Islet precursor cell (in vitro differentiated cells): ENCODE data around the gene CDC42SE1.

Experiments used
- DNase-seq: peaks from one replicate; pipeline ENCODE4 v3.0.0-alpha.2; 2018

CDC42SE1 gene

GRCh38 chr1:151008244-151009205, 50.9 kb downstream of the CDC42SE1 start, which contains the start of gene PRUNE1:
TSS of gene PRUNE1 (plus strand) at chr1:151008449. CDS start at chr1:151008633, 184 bp downstream.
- DNase-seq = peak; percentile 97

GRCh38 chr1:151007853-151008243, 51.6 kb downstream of the CDC42SE1 start:
- DNase-seq = no peak

GRCh38 chr1:151006327-151007052, 52.9 kb downstream of the CDC42SE1 start, which contains the start of gene MINDY1:
TSS of gene MINDY1 (minus strand) at chr1:151006902. CDS start at chr1:151002617, 4,285 bp downstream.
- peak; percentile 94 for DNase-seq

GRCh38 chr1:151005729-151006319, 53.6 kb downstream of the CDC42SE1 start:
- DNase-seq = no peak

GRCh38 chr1:151003180-151003579, 56.2 kb downstream of the CDC42SE1 start:
- DNase-seq = no peak

- DNase-seq = no peak
These were observed 56.8 kb downstream of the CDC42SE1 start for GRCh38 chr1:151002611-151003010.

GRCh38 chr1:151002051-151002450, 57.4 kb downstream of the CDC42SE1 start:
- no peak for DNase-seq

- no peak for DNase-seq
These were observed 57.8 kb downstream of the CDC42SE1 start for GRCh38 chr1:151001602-151002001.
